GM19395 (cell line): ENCODE results near the gene HSF2.
A peak's percentile ranks its signal among the peaks of the same experiment; 100 is the strongest.

Experiments
- ATAC-seq: cut with Tn5 transposase; IDR thresholded peaks from one replicate; pipeline ENCODE4 v1.9.1; 2021; ENCODE audit warnings: mild to moderate bottlenecking, moderate library complexity; ENCODE audit not compliant: unreplicated experiment

The HSF2 gene

GRCh38 chr6:122399348-122400120, at the start of gene HSF2:
TSS of gene HSF2 (plus strand) at chr6:122399652. CDS start at chr6:122399738, 86 bp downstream.
- ATAC-seq: peak; percentile 97

GRCh38 chr6:122352981-122353664, 46.3 kb upstream of the HSF2 start:
- no peak for ATAC-seq

- ATAC-seq: no peak
Measured at GRCh38 chr6:122360809-122361208, 38.6 kb upstream of the HSF2 start.

- no peak for ATAC-seq
Measured at GRCh38 chr6:122361314-122361979, 38.0 kb upstream of the HSF2 start.

GRCh38 chr6:122363769-122364483, 35.5 kb upstream of the HSF2 start:
- ATAC-seq: no peak

- ATAC-seq: no peak
Measured at GRCh38 chr6:122365775-122366403, 33.6 kb upstream of the HSF2 start.

- ATAC-seq: no peak
Measured at GRCh38 chr6:122367171-122367570, 32.3 kb upstream of the HSF2 start.

- no peak for ATAC-seq
Measured at GRCh38 chr6:122369536-122369935, 29.9 kb upstream of the HSF2 start.

- ATAC-seq: no peak
Measured at GRCh38 chr6:122372647-122373046, 26.8 kb upstream of the HSF2 start.

- no peak for ATAC-seq
Measured at GRCh38 chr6:122374307-122374706, 25.1 kb upstream of the HSF2 start.

GRCh38 chr6:122376246-122376645, 23.2 kb upstream of the HSF2 start:
- ATAC-seq: no peak

- peak; percentile 100 for ATAC-seq
Measured at GRCh38 chr6:122381494-122382265, 17.8 kb upstream of the HSF2 start.

GRCh38 chr6:122385857-122386612, 13.4 kb upstream of the HSF2 start:
- ATAC-seq: no peak

GRCh38 chr6:122388945-122389344, 10.5 kb upstream of the HSF2 start:
- no peak for ATAC-seq

GRCh38 chr6:122389704-122390372, 9.6 kb upstream of the HSF2 start:
- no peak for ATAC-seq

- no peak for ATAC-seq
Measured at GRCh38 chr6:122392564-122393350, 6.7 kb upstream of the HSF2 start.

GRCh38 chr6:122393351-122393896, 6.0 kb upstream of the HSF2 start:
- ATAC-seq: peak; percentile 64

- ATAC-seq: no peak
Measured at GRCh38 chr6:122394016-122394415, 5.4 kb upstream of the HSF2 start.
